ACC112 (cell line): ENCODE data around the gene IFT52.
"Not testable (repeated sequence)": the region's sequence is repeated elsewhere in the genome, so short reads cannot be mapped to it uniquely, and the experiment has no call there.

Experiments
- H2AFZ ChIP-seq: fragments of 200-600 bp; sonication (generic); one replicate; pipeline ENCODE4 v1.6.0; 2017; ENCODE audit warnings: antibody characterized with exemption, low read length; ENCODE audit not compliant: unreplicated experiment
- H3K27ac ChIP-seq: fragments of 200-600 bp; sonication (generic); 2 replicates; pipeline ENCODE4 v1.5.1; 2014; ENCODE audit warnings: low read depth, mild to moderate bottlenecking, antibody characterized with exemption, low read length, moderate library complexity
- H3K27me3 ChIP-seq: fragments of 200-600 bp; sonication (generic); 2 replicates; pipeline ENCODE4 v1.6.1; 2014; ENCODE audit warnings: mild to moderate bottlenecking, antibody characterized with exemption, low read length, moderate library complexity, mixed read lengths; ENCODE audit not compliant: insufficient read depth
- H3K36me3 ChIP-seq: fragments of 200-600 bp; sonication (generic); 2 replicates; pipeline ENCODE4 v1.6.1; 2016; ENCODE audit warnings: mild to moderate bottlenecking, antibody characterized with exemption, low read length, moderate library complexity, mixed read lengths; ENCODE audit not compliant: insufficient read depth
- H3K4me1 ChIP-seq: fragments of 200-600 bp; sonication (generic); one replicate; pipeline ENCODE4 v1.6.1; 2016; ENCODE audit warnings: low read length, mixed read lengths; ENCODE audit not compliant: insufficient read depth, unreplicated experiment, control insufficient read depth
- H3K4me3 ChIP-seq: fragments of 200-600 bp; sonication (generic); 2 replicates; pipeline ENCODE4 v1.5.1; 2014; ENCODE audit warnings: mild to moderate bottlenecking, low read depth, low read length
- H3K79me2 ChIP-seq: fragments of 200-600 bp; sonication (generic); one replicate; pipeline ENCODE4 v1.6.0; 2016; ENCODE audit warnings: low read length; ENCODE audit not compliant: control insufficient read depth, unreplicated experiment, insufficient read depth

Gene IFT52

DNA sequence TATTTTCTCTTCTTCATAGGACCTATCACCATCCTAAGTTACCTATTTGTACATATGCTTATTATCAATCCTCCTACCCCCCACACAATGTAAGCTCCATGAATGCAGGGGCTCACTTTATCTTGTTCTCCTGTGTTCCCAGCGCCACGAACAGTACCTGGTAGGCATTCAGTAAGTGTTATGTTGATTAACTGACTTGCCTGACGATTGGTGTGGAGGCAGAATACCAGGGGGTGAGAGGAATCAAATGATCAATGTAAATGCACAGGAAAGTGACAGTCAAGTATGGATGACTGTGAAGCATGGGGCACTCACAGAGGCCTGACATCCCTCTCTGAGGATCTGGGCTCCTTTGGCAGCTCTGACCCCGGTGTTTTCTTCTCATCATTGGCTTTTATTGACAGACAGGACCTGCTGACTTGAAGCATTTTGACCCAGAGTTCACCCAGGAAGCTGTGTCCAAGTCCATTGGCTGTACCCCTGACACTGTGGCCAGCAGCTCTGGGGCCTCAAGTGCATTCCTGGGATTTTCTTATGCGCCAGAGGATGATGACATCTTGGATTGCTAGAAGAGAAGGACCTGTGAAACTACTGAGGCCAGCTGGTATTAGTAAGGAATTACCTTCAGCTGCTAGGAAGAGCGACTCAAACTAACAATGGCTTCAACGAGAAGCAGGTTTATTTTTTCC is 6.1 kb upstream of the IFT52 start:
- Histone ChIP-seq H3K27ac (peak overlapping the region; percentile 25; the same call in 1 of the 2 replicates), H2AFZ (no peak overlapping the region), H3K4me3 (no peak overlapping the region), H3K27me3 (no peaks in the 10 kb centered on the region), H3K4me1 (peaks cover 23% of the 10 kb centered on the region), H3K79me2 (no peaks in the 10 kb centered on the region), H3K36me3 (no peaks in the 10 kb centered on the region)

DNA sequence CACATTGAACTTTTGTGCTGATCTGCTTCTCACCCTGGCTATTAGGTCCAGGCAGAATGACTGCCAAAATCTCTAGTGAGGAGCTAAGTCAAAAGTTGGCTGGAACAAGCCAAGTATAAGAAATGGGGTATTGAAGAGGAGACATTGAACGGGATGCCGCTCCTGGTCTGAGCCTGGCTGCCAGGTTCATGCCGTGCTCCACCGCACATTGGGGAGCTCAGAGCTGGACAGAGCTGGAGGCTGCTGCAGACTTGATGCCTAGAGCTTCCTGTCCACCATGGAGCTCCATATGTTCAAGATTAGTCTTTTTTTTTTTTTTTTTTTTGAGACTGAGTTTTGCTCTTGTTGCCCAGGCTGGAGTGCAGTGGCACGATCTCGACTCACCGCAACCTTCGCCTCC is 4.1 kb upstream of the IFT52 start:
- H3K27ac ChIP-seq: no peak overlapping the region

DNA sequence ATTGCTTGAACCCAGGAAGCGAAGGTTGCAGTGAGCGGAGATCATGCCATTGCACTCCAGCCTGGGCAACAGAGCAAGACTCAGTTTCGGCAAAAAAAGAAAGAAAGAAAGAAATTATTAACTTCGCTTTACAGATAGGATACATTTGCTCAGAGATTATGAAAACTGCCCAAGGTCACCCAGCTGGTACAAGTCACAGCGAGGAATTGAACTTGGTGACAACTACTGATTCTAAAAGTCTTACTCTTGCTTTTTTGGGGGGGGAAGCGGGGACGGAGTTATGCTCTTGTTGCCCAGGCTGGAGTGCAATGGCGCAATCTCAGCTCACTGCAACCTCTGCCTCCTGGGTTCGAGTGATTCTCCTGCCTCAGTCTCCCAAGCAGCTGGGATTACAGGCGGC is 2.2 kb upstream of the IFT52 start:
- not testable (repeated sequence) for H3K27ac ChIP-seq, H3K36me3 ChIP-seq, H2AFZ ChIP-seq, H3K27me3 ChIP-seq, H3K4me3 ChIP-seq
- Histone ChIP-seq H3K4me1 (peaks cover 27% of the 10 kb centered on the region), H3K79me2 (peaks cover 15% of the 10 kb centered on the region)

More for the DNA sequence above, 4.1 kb upstream of the IFT52 start:
- Histone ChIP-seq H3K36me3 (no peaks in the 10 kb centered on the region), H3K4me3 (no peak overlapping the region), H3K27me3 (no peaks in the 10 kb centered on the region), H3K79me2 (peaks cover 8% of the 10 kb centered on the region), H2AFZ (no peak overlapping the region), H3K4me1 (peaks cover 31% of the 10 kb centered on the region)

DNA sequence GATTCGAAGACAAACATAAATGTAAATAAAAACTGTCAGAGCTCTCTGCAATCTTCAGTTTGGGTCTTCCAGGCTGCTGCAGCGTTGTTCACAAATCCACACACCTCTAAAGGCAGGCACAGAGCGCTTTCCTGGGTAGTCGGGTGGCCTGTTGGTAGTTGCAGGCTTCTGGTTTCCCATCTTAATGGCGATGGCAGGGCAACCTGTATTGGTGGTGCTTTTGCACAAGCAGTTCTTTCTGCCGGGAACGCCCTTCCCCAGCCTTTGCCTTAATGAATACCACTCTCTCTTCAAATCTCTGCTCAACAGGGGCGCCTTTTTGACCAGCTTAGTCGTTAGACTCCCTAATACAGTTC is 723 bp upstream of the IFT52 start:
- Histone ChIP-seq H3K27me3 (no peaks in the 10 kb centered on the region), H3K27ac (peak overlapping the region; percentile 91), H3K4me1 (peaks cover 13% of the 10 kb centered on the region), H3K36me3 (peaks cover 4% of the 10 kb centered on the region; the same call in 1 of the 2 replicates), H3K79me2 (peaks cover 21% of the 10 kb centered on the region), H2AFZ (peak overlapping the region; percentile 99), H3K4me3 (peak overlapping the region; percentile 92)

DNA sequence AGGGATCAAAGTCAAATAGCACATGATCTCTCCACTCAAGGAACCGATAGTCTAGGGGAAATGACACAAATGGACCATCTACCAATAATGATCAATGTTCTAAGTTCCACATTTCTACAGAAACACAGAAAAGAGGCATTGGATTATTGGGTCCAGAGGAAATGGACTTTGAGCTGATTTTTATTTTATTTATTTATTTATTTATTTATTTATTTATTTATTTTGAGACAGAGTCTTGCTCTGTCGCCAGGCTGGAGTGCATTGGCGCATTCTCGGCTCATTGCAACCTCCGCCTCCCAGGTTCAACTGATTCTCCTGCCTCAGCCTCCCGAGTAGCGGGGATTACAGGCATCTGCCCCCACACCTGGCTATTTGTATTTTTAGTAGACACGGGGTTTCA is 11.2 kb downstream of the IFT52 start:
- not testable (repeated sequence) for H3K4me3 ChIP-seq, H3K36me3 ChIP-seq, H3K27me3 ChIP-seq, H3K79me2 ChIP-seq, H3K27ac ChIP-seq, H2AFZ ChIP-seq, H3K4me1 ChIP-seq

DNA sequence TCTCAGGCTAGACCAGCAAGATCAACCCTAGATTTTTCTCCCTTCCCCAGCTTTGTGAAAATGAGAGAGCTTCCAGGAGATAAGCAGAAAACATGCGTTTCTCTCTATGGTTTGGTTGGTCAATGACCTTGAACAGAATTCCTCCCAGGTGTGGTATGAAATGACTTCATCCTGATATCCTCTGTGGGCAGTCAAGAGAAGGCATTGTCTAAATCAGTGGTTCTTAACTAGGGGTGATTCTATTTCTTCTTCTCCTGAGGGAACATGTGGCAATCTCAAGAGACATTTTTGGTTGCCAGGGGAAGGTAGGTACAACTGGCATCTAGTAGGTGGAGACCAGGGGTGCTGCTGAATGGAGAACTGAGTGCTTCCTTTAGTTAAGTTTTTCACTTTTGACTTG is 12.4 kb downstream of the IFT52 start:
- no peaks in the 10 kb centered on the region for H3K79me2 ChIP-seq
- peaks cover 3% of the 10 kb centered on the region; the same call in 1 of the 2 replicates for H3K36me3 ChIP-seq
- no peak overlapping the region for H3K4me3 ChIP-seq
- H3K27ac ChIP-seq: no peak overlapping the region
- H3K4me1 ChIP-seq: no peaks in the 10 kb centered on the region
- H2AFZ ChIP-seq: no peak overlapping the region
- no peaks in the 10 kb centered on the region for H3K27me3 ChIP-seq

DNA sequence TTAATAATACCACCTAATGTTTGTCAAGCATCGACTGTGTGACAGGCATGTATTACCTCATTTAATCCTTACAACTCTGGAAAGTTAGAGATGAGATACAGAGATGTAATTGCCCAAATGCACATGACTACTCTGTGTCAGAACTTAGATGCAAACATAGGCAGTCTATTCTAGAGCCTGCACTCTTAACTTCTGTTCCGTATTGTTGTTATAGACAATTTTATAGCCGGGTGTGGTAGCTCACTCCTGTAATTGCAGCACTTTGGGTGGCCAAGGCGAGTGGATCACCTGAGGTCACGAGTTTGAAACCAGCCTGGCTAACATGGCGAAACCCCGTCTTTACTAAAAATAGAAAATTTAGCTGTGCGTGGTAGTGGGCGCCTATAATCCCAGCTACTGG is 15.0 kb downstream of the IFT52 start:
- no peak overlapping the region for H2AFZ ChIP-seq
- peaks cover 3% of the 10 kb centered on the region; the same call in 1 of the 2 replicates for H3K36me3 ChIP-seq

DNA sequence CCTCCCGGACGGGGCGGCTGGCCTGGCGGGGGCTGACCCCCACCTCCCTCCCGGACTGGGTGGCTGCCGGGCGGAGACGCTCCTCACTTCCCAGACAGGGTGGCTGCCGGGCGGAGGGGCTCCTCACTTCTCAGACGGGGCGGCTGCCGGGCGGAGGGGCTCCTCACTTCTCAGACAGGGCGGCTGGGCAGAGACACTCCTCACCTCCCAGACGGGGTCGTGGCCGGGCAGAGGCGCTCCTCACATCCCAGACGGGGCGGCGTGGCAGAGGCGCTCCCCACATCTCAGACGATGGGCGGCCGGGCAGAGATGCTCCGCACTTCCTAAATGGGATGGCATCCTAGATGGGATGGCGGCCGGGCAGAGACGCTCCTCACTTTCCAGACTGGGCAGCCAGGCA is 16.5 kb downstream of the IFT52 start:
- not testable (repeated sequence) for H3K27ac ChIP-seq, H3K4me1 ChIP-seq, H3K4me3 ChIP-seq, H3K79me2 ChIP-seq, H3K36me3 ChIP-seq, H2AFZ ChIP-seq, H3K27me3 ChIP-seq

More for the DNA sequence above, 15.0 kb downstream of the IFT52 start:
- Histone ChIP-seq H3K27me3 (no peaks in the 10 kb centered on the region), H3K4me3 (no peak overlapping the region), H3K27ac (no peak overlapping the region), H3K79me2 (no peaks in the 10 kb centered on the region), H3K4me1 (no peaks in the 10 kb centered on the region)

DNA sequence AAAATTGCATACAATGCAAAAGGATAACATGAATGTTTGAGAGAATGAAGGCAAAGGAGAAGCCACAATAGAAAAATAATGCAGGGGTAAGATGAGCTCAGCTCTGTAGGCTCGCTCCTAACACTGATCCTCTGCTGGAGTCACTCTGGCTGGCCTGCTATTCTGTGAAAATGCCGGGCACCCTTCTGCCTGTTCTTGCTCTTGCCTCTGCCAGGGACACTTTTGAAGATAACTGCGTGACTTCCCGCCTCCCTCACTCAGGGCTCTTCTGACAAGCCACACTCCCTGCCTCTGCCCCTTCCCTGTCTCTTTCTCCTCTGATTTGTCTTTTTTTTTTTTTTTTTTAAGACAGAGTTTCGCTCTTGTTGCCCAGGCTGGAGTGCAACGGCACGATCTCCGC is 40.9 kb downstream of the IFT52 start:
- Histone ChIP-seq H3K36me3 (peaks cover 3% of the 10 kb centered on the region; the same call in 1 of the 2 replicates), H3K4me1 (no peaks in the 10 kb centered on the region), H2AFZ (no peak overlapping the region), H3K79me2 (no peaks in the 10 kb centered on the region), H3K4me3 (no peak overlapping the region), H3K27me3 (no peaks in the 10 kb centered on the region), H3K27ac (no peak overlapping the region)

DNA sequence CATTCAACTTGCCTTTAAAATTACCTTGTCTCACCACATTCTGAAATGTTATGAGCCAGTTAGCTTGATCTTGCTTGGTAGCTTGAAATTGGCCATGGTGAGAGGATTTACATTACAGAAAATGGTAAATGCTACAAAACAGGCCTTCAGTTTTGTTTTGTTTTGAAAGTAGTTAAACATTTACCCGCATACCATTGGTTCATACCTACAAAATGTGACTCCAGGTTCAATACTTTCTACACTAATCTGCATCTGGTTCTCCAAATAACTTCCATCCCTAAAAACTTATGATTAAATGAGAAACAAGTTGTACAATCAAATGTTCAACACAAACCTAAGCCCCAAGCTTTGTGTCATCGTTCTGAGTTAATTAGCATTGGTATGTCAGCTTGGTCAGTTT is 45.7 kb downstream of the IFT52 start:
- H3K4me1 ChIP-seq: no peaks in the 10 kb centered on the region
- no peak overlapping the region for H3K27ac ChIP-seq
- H3K79me2 ChIP-seq: no peaks in the 10 kb centered on the region
- H2AFZ ChIP-seq: no peak overlapping the region
- peaks cover 4% of the 10 kb centered on the region; the same call in 1 of the 2 replicates for H3K36me3 ChIP-seq
- H3K27me3 ChIP-seq: no peaks in the 10 kb centered on the region
- no peak overlapping the region for H3K4me3 ChIP-seq

DNA sequence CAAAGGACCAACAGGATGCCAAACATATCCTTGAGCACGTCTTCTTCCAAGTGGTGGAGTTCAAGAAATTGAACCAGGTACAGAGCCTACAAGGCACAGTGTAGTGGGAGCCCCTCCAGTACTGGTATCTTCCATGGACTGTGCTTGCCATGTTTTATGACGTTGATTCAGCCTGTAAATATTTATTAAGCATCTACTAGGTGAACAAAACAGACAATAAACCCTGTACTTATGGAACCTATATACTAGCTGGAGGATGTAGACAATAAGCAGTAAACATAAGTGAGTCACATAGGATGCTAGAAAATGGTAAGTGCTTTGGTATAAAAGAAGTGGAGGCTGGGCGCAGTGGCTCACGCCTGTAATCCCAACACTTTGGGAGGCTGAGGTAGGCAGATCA is 51.8 kb downstream of the IFT52 start:
- Histone ChIP-seq H3K4me3 (no peak overlapping the region), H3K4me1 (no peaks in the 10 kb centered on the region), H3K36me3 (peaks cover 10% of the 10 kb centered on the region; the same call in 1 of the 2 replicates)

More for the DNA sequence above, 51.8 kb downstream of the IFT52 start:
- H3K79me2 ChIP-seq: no peaks in the 10 kb centered on the region
- no peaks in the 10 kb centered on the region for H3K27me3 ChIP-seq
- H2AFZ ChIP-seq: no peak overlapping the region
- H3K27ac ChIP-seq: no peak overlapping the region
